ENCODE measurements around the gene ANKH. TPM values are rescaled to one million over a fixed set of nuclear protein-coding genes. Genes with fewer than 3 reads are reported as not detected.

Gene ANKH
- total and polyA plus RNA-seq, 8 donors: 6.6 to 57.5 (median 10.6) TPM

DNA sequence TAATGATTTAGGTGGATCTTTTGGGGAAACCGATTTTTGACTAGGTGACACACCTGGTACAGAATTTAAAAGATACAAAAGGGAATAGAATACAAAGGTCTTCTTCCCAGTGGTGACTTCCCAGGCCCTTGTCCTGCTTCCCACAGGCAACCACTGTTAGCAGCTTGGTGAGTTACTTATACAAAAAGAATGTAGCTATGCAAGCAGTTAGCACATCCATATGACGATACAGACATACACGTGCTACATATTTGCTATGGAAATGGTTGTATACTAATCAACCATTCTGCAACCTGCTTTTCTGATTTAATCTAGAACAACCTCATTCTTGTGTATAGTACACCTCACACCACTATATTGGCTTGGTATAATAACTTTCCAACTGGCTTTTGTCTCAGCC is 156.1 kb downstream of the ANKH start:
- Histone ChIP-seq H3K4me1 (no peaks in the 10 kb centered on the region), H3K27ac (no peak overlapping the region), H3K36me3 (peaks cover 0 to 60% of the 10 kb centered on the region in 2 donors), H3K9me3 (no peaks in the 10 kb centered on the region), H3K27me3 (no peaks in the 10 kb centered on the region), H3K4me3 (no peak overlapping the region)
- intact Hi-C loops (cut with DNase I): no loop called here
- no peak for ATAC-seq
- no peak for TF ChIP-seq CTCF (IDR thresholded peaks at IDR 0.05)
- DNase-seq: no peak

GRCh38 chr5:14714706-14715105 is 156.9 kb downstream of the ANKH start:
- Histone ChIP-seq H3K36me3 (peaks cover 0 to 68% of the 10 kb centered on the region in 2 donors), H3K27ac (no peak overlapping the region), H3K4me1 (no peaks in the 10 kb centered on the region), H3K9me3 (no peaks in the 10 kb centered on the region), H3K27me3 (no peaks in the 10 kb centered on the region), H3K4me3 (no peak overlapping the region)
- no peak for TF ChIP-seq CTCF (IDR thresholded peaks at IDR 0.05)
- intact Hi-C loops (cut with DNase I): no loop called here
- no peak for ATAC-seq
- DNase-seq: no peak

- Histone ChIP-seq H3K4me3 (no peak overlapping the region), H3K9me3 (no peaks in the 10 kb centered on the region), H3K36me3 (peaks cover 0 to 77% of the 10 kb centered on the region in 2 donors), H3K27ac (no peak overlapping the region), H3K4me1 (no peaks in the 10 kb centered on the region), H3K27me3 (no peaks in the 10 kb centered on the region)
- TF ChIP-seq CTCF (IDR thresholded peaks at IDR 0.05): no peak
- intact Hi-C loops (cut with DNase I): no loop called here
- ATAC-seq (peak; percentile 44), DNase-seq (no peak)
Observed at GRCh38 chr5:14713476-14714390, 157.8 kb downstream of the ANKH start.

GRCh38 chr5:14712666-14713065 is 158.9 kb downstream of the ANKH start:
- H3K27ac ChIP-seq: no peak overlapping the region

More at GRCh38 chr5:14712666-14713065, 158.9 kb downstream of the ANKH start:
- Histone ChIP-seq H3K36me3 (peaks cover 0 to 88% of the 10 kb centered on the region in 2 donors), H3K4me1 (no peaks in the 10 kb centered on the region), H3K4me3 (no peak overlapping the region), H3K27me3 (no peaks in the 10 kb centered on the region), H3K9me3 (no peaks in the 10 kb centered on the region)
- intact Hi-C loops (cut with DNase I): no loop called here
- no peak for TF ChIP-seq CTCF (IDR thresholded peaks at IDR 0.05)
- DNase-seq: no peak
- ATAC-seq: no peak

Measured in left lung (tissue), 10 donors.